ENCODE measurements around the gene CMTM6.
A peak's percentile ranks its signal among the peaks of the same experiment; 100 is the strongest.

Gene CMTM6

GRCh38 chr3:32510075-32510724 is 7.5 kb upstream of the CMTM6 start:
- no peaks in the 10 kb centered on the region for H3K9me3 Mint-ChIP-seq
- no peaks in the 10 kb centered on the region for H3K36me3 Mint-ChIP-seq (ENCODE audit: low read depth)
- no peak overlapping the region for H3K27ac Mint-ChIP-seq
- H3K4me1 Mint-ChIP-seq (ENCODE audit: low read depth), result no peaks in the 10 kb centered on the region
- peaks cover 9% of the 10 kb centered on the region for H3K27me3 Mint-ChIP-seq (ENCODE audit: low read depth)
- no peak overlapping the region for H3K4me3 Mint-ChIP-seq

- H3K4me1 Mint-ChIP-seq (ENCODE audit: low read depth), result no peaks in the 10 kb centered on the region
- no peaks in the 10 kb centered on the region for H3K36me3 Mint-ChIP-seq (ENCODE audit: low read depth)
- H3K27ac Mint-ChIP-seq, result no peak overlapping the region
- H3K4me3 Mint-ChIP-seq, result no peak overlapping the region
- H3K27me3 Mint-ChIP-seq (ENCODE audit: low read depth), result peaks cover 13% of the 10 kb centered on the region
- H3K9me3 Mint-ChIP-seq, result no peaks in the 10 kb centered on the region
Measured at GRCh38 chr3:32508711-32509110, 6.1 kb upstream of the CMTM6 start.

GRCh38 chr3:32506466-32506865 is 3.8 kb upstream of the CMTM6 start:
- H3K36me3 Mint-ChIP-seq (ENCODE audit: low read depth), result no peaks in the 10 kb centered on the region
- H3K9me3 Mint-ChIP-seq, result no peaks in the 10 kb centered on the region
- no peak overlapping the region for H3K27ac Mint-ChIP-seq

GRCh38 chr3:32502946-32503286 is 264 bp upstream of the CMTM6 start:
- H3K36me3 Mint-ChIP-seq (ENCODE audit: low read depth), result peaks cover 2% of the 10 kb centered on the region
- peak overlapping the region; percentile 99 for H3K4me3 Mint-ChIP-seq
- H3K4me1 Mint-ChIP-seq (ENCODE audit: low read depth), result peaks cover 26% of the 10 kb centered on the region
- H3K9me3 Mint-ChIP-seq, result no peaks in the 10 kb centered on the region
- H3K27me3 Mint-ChIP-seq (ENCODE audit: low read depth), result peaks cover 13% of the 10 kb centered on the region
- peak overlapping the region; percentile 86 for H3K27ac Mint-ChIP-seq

More at GRCh38 chr3:32506466-32506865, 3.8 kb upstream of the CMTM6 start:
- peaks cover 4% of the 10 kb centered on the region for H3K4me1 Mint-ChIP-seq (ENCODE audit: low read depth)
- H3K4me3 Mint-ChIP-seq, result no peak overlapping the region
- H3K27me3 Mint-ChIP-seq (ENCODE audit: low read depth), result peaks cover 13% of the 10 kb centered on the region

- Mint-ChIP-seq H3K9me3 (no peaks in the 10 kb centered on the region), H3K4me1 (ENCODE audit: low read depth) (peaks cover 27% of the 10 kb centered on the region), H3K27ac (peak overlapping the region; percentile 94), H3K4me3 (peak overlapping the region; percentile 99), H3K27me3 (ENCODE audit: low read depth) (peaks cover 6% of the 10 kb centered on the region), H3K36me3 (ENCODE audit: low read depth) (peaks cover 3% of the 10 kb centered on the region)
Measured at GRCh38 chr3:32501783-32502117, 902 bp downstream of the CMTM6 start.

GRCh38 chr3:32500880-32501782 is 1.5 kb downstream of the CMTM6 start:
- H3K36me3 Mint-ChIP-seq (ENCODE audit: low read depth), result peaks cover 8% of the 10 kb centered on the region
- H3K4me3 Mint-ChIP-seq, result peak overlapping the region; percentile 99
- H3K27ac Mint-ChIP-seq, result peak overlapping the region; percentile 94
- H3K27me3 Mint-ChIP-seq (ENCODE audit: low read depth), result peaks cover 4% of the 10 kb centered on the region
- H3K4me1 Mint-ChIP-seq (ENCODE audit: low read depth), result peaks cover 30% of the 10 kb centered on the region
- no peaks in the 10 kb centered on the region for H3K9me3 Mint-ChIP-seq

- Mint-ChIP-seq H3K27ac (no peak overlapping the region), H3K4me3 (peak overlapping the region; percentile 12), H3K27me3 (ENCODE audit: low read depth) (peaks cover 4% of the 10 kb centered on the region), H3K9me3 (no peaks in the 10 kb centered on the region), H3K36me3 (ENCODE audit: low read depth) (peaks cover 12% of the 10 kb centered on the region), H3K4me1 (ENCODE audit: low read depth) (peaks cover 30% of the 10 kb centered on the region)
Measured at GRCh38 chr3:32500231-32500630, 2.4 kb downstream of the CMTM6 start.

- Mint-ChIP-seq H3K4me3 (no peak overlapping the region), H3K9me3 (no peaks in the 10 kb centered on the region), H3K4me1 (ENCODE audit: low read depth) (peaks cover 31% of the 10 kb centered on the region), H3K36me3 (ENCODE audit: low read depth) (peaks cover 12% of the 10 kb centered on the region), H3K27me3 (ENCODE audit: low read depth) (no peaks in the 10 kb centered on the region), H3K27ac (no peak overlapping the region)
Measured at GRCh38 chr3:32499585-32499984, 3.1 kb downstream of the CMTM6 start.

GRCh38 chr3:32498992-32499391 is 3.7 kb downstream of the CMTM6 start:
- peaks cover 12% of the 10 kb centered on the region for H3K36me3 Mint-ChIP-seq (ENCODE audit: low read depth)
- no peak overlapping the region for H3K4me3 Mint-ChIP-seq
- H3K27ac Mint-ChIP-seq, result no peak overlapping the region
- peaks cover 32% of the 10 kb centered on the region for H3K4me1 Mint-ChIP-seq (ENCODE audit: low read depth)
- H3K9me3 Mint-ChIP-seq, result no peaks in the 10 kb centered on the region
- no peaks in the 10 kb centered on the region for H3K27me3 Mint-ChIP-seq (ENCODE audit: low read depth)

- H3K4me3 Mint-ChIP-seq, result no peak overlapping the region
- H3K27ac Mint-ChIP-seq, result no peak overlapping the region
- H3K4me1 Mint-ChIP-seq (ENCODE audit: low read depth), result peaks cover 32% of the 10 kb centered on the region
- H3K27me3 Mint-ChIP-seq (ENCODE audit: low read depth), result no peaks in the 10 kb centered on the region
- peaks cover 12% of the 10 kb centered on the region for H3K36me3 Mint-ChIP-seq (ENCODE audit: low read depth)
- no peaks in the 10 kb centered on the region for H3K9me3 Mint-ChIP-seq
Measured at GRCh38 chr3:32498252-32498651, 4.4 kb downstream of the CMTM6 start.

GRCh38 chr3:32495609-32496008 is 7.0 kb downstream of the CMTM6 start:
- Mint-ChIP-seq H3K9me3 (no peaks in the 10 kb centered on the region), H3K27ac (no peak overlapping the region), H3K36me3 (ENCODE audit: low read depth) (peaks cover 16% of the 10 kb centered on the region), H3K4me3 (no peak overlapping the region), H3K27me3 (ENCODE audit: low read depth) (no peaks in the 10 kb centered on the region), H3K4me1 (ENCODE audit: low read depth) (peaks cover 22% of the 10 kb centered on the region)

- peaks cover 17% of the 10 kb centered on the region for H3K36me3 Mint-ChIP-seq (ENCODE audit: low read depth)
- peaks cover 17% of the 10 kb centered on the region for H3K4me1 Mint-ChIP-seq (ENCODE audit: low read depth)
- no peak overlapping the region for H3K4me3 Mint-ChIP-seq
- no peaks in the 10 kb centered on the region for H3K9me3 Mint-ChIP-seq
- no peak overlapping the region for H3K27ac Mint-ChIP-seq
- no peaks in the 10 kb centered on the region for H3K27me3 Mint-ChIP-seq (ENCODE audit: low read depth)
Measured at GRCh38 chr3:32495085-32495484, 7.6 kb downstream of the CMTM6 start.

GRCh38 chr3:32493437-32494414 is 8.9 kb downstream of the CMTM6 start:
- H3K9me3 Mint-ChIP-seq, result no peaks in the 10 kb centered on the region
- no peaks in the 10 kb centered on the region for H3K27me3 Mint-ChIP-seq (ENCODE audit: low read depth)
- H3K36me3 Mint-ChIP-seq (ENCODE audit: low read depth), result peaks cover 18% of the 10 kb centered on the region
- H3K4me1 Mint-ChIP-seq (ENCODE audit: low read depth), result peaks cover 11% of the 10 kb centered on the region
- H3K4me3 Mint-ChIP-seq, result no peak overlapping the region
- no peak overlapping the region for H3K27ac Mint-ChIP-seq

GRCh38 chr3:32492684-32493436 is 9.8 kb downstream of the CMTM6 start:
- H3K27me3 Mint-ChIP-seq (ENCODE audit: low read depth), result no peaks in the 10 kb centered on the region
- peaks cover 9% of the 10 kb centered on the region for H3K4me1 Mint-ChIP-seq (ENCODE audit: low read depth)
- H3K27ac Mint-ChIP-seq, result no peak overlapping the region
- H3K9me3 Mint-ChIP-seq, result no peaks in the 10 kb centered on the region
- H3K36me3 Mint-ChIP-seq (ENCODE audit: low read depth), result peaks cover 24% of the 10 kb centered on the region
- H3K4me3 Mint-ChIP-seq, result no peak overlapping the region

Measured in T-helper 1 cell treated with Interleukin-12 subunit alpha and Interleukin-12 subunit beta and Interleukin-4 antibody, amounts not matched to agents 30 μg/mL and 1 μg/mL, for 36 hours (primary cell).